CD4-positive, alpha-beta memory T cell (primary cell): ENCODE measurements around the gene AMER3. TPM values are rescaled to one million over a fixed set of nuclear protein-coding genes. Genes with fewer than 3 reads are reported as not detected.

Source experiments
- CTCF ChIA-PET: fragments of 350-600 bp; sonication (Branson Sonifier 250); formaldehyde crosslinking; loops from one replicate; lab custom pipeline; 2021; ENCODE audit warnings: inconsistent platforms; ENCODE audit not compliant: partially characterized antibody; lab: Charles Lee
- POLR2A ChIA-PET: fragments of 350-600 bp; sonication (Branson Sonifier 250); formaldehyde crosslinking; loops from one replicate; lab custom pipeline; 2021; ENCODE audit not compliant: partially characterized antibody; lab: Charles Lee
- DNase-seq, 5 donors: peaks; one replicate each; pipeline versions ENCODE4 v3.0.0 to v3.0.0-alpha.2; 2020 to 2022; ENCODE audit warnings: mixed read lengths in 1 of 5
- H3K27ac ChIP-seq: one replicate; pipeline ENCODE4 v1.7.0; 2013; ENCODE audit warnings: low read depth, low read length
- H3K27me3 ChIP-seq: 2 replicates; pipeline ENCODE4 v1.7.0; 2013; ENCODE audit warnings: mild to moderate bottlenecking, low read length, moderate library complexity; ENCODE audit not compliant: insufficient read depth
- H3K36me3 ChIP-seq: 2 replicates; pipeline ENCODE4 v1.7.0; 2013; ENCODE audit warnings: mild to moderate bottlenecking, low read length, moderate library complexity; ENCODE audit not compliant: insufficient read depth
- H3K4me1 ChIP-seq: 2 replicates; pipeline ENCODE4 v1.7.0; 2013; ENCODE audit warnings: mild to moderate bottlenecking, low read length, moderate library complexity; ENCODE audit not compliant: insufficient read depth
- H3K4me3 ChIP-seq, 2 donors: one replicate each; pipeline ENCODE4 v1.7.0; 2013; ENCODE audit warnings: low read length in 2 of 2, mild to moderate bottlenecking in 1 of 2
- H3K9me3 ChIP-seq, 2 donors: one replicate each; pipeline ENCODE4 v1.7.0; 2013; ENCODE audit warnings: low read length in 2 of 2, control low read depth in 1 of 2; ENCODE audit not compliant: control insufficient read depth in 1 of 2
- H3K27ac Mint-ChIP-seq, 7 donors: one replicate each; pipeline ENCODE4 v1.8.0; 2020 to 2021; ENCODE audit warnings: mixed read lengths in 7 of 7, mild to moderate bottlenecking in 6 of 7, inconsistent platforms in 3 of 7, moderate library complexity in 3 of 7
- H3K27me3 Mint-ChIP-seq, 2 donors: one replicate each; pipeline ENCODE4 v1.8.0; 2020 to 2021; ENCODE audit warnings: mixed read lengths in 2 of 2
- H3K36me3 Mint-ChIP-seq, 2 donors: one replicate each; pipeline ENCODE4 v1.8.0; 2020 to 2021; ENCODE audit warnings: mixed read lengths in 2 of 2, inconsistent platforms in 1 of 2, mild to moderate bottlenecking in 1 of 2
- H3K4me1 Mint-ChIP-seq, 4 donors: one replicate each; pipeline ENCODE4 v1.8.0; 2020 to 2021; ENCODE audit warnings: mixed read lengths in 4 of 4, mild to moderate bottlenecking in 1 of 4
- H3K4me3 Mint-ChIP-seq, 8 donors: one replicate each; pipeline ENCODE4 v1.8.0; 2020 to 2021; ENCODE audit warnings: mixed read lengths in 8 of 8, mild to moderate bottlenecking in 7 of 8, moderate library complexity in 6 of 8, inconsistent platforms in 3 of 8
- H3K9me3 Mint-ChIP-seq, 8 donors: one replicate each; pipeline ENCODE4 v1.8.0; 2020 to 2021; ENCODE audit warnings: mixed read lengths in 8 of 8, mild to moderate bottlenecking in 5 of 8, inconsistent platforms in 3 of 8, moderate library complexity in 1 of 8
- intact Hi-C: fragments of 100-400 bp; cut with micrococcal nuclease; formaldehyde crosslinking; loops from one replicate; pipeline ENCODE4 v1.15.1; 2023
- polyA plus RNA-seq, 2 donors: library from polyadenylated mRNA; unstranded; fragments of 300-500 nt; fragmentation: Illumina TruSeq; gene quantifications; one replicate each; pipeline ENCODE4 v1.2.3, GENCODE V29; 2021
- total RNA-seq, 2 experiments: library from RNA; stranded (reverse); gene quantifications; one replicate each; pipeline ENCODE4 v1.2.3, GENCODE V29; 2021

Gene AMER3
- total and polyA plus RNA-seq, 4 experiments from 2014 or later = not detected

GRCh38 chr2:130766711-130767407, 11.5 kb downstream of the AMER3 start:
- Mint-ChIP-seq H3K27me3 (peaks cover 12 to 21% of the 10 kb centered on the region in 2 donors), H3K4me3 (no peak overlapping the region), H3K9me3 (no peaks in the 10 kb centered on the region), H3K27ac (no peak overlapping the region), H3K36me3 (no peaks in the 10 kb centered on the region), H3K4me1 (no peaks in the 10 kb centered on the region)
- H3K4me1 ChIP-seq = no peaks in the 10 kb centered on the region
- DNase-seq = no peak
- POLR2A ChIA-PET = no interaction called here
- CTCF ChIA-PET = no interaction called here
- H3K9me3 ChIP-seq = no peaks in the 10 kb centered on the region
- intact Hi-C loops = no loop called here
- H3K36me3 ChIP-seq = no peaks in the 10 kb centered on the region
- H3K4me3 ChIP-seq = no peak overlapping the region
- no peak overlapping the region for H3K27ac ChIP-seq
- H3K27me3 ChIP-seq = no peaks in the 10 kb centered on the region

- H3K4me1 ChIP-seq = no peaks in the 10 kb centered on the region
These were observed 12.1 kb downstream of the AMER3 start for GRCh38 chr2:130767408-130767775.

GRCh38 chr2:130768191-130768855, 13.0 kb downstream of the AMER3 start:
- H3K36me3 ChIP-seq = no peaks in the 10 kb centered on the region
- Mint-ChIP-seq H3K4me3 (no peak overlapping the region), H3K4me1 (no peaks in the 10 kb centered on the region), H3K27ac (no peak overlapping the region), H3K9me3 (peaks cover 0 to 2% (median 0%) of the 10 kb centered on the region in 8 donors), H3K27me3 (peaks cover 12 to 28% of the 10 kb centered on the region in 2 donors), H3K36me3 (no peaks in the 10 kb centered on the region)
- no peak for DNase-seq
- intact Hi-C loops = no loop called here
- no peaks in the 10 kb centered on the region for H3K4me1 ChIP-seq
- H3K4me3 ChIP-seq = no peak overlapping the region
- POLR2A ChIA-PET = no interaction called here
- H3K27ac ChIP-seq = no peak overlapping the region
- CTCF ChIA-PET = no interaction called here
- no peaks in the 10 kb centered on the region for H3K9me3 ChIP-seq
- no peaks in the 10 kb centered on the region for H3K27me3 ChIP-seq

More at GRCh38 chr2:130767408-130767775, 12.1 kb downstream of the AMER3 start:
- Histone ChIP-seq H3K4me3 (no peak overlapping the region), H3K27me3 (no peaks in the 10 kb centered on the region), H3K27ac (no peak overlapping the region), H3K36me3 (no peaks in the 10 kb centered on the region), H3K9me3 (no peaks in the 10 kb centered on the region)
- POLR2A ChIA-PET = no interaction called here
- H3K27ac Mint-ChIP-seq = no peak overlapping the region
- no peak overlapping the region for H3K4me3 Mint-ChIP-seq
- no peak for DNase-seq
- intact Hi-C loops = no loop called here
- no peaks in the 10 kb centered on the region for H3K36me3 Mint-ChIP-seq
- CTCF ChIA-PET = no interaction called here
- H3K27me3 Mint-ChIP-seq = peaks cover 12 to 23% of the 10 kb centered on the region in 2 donors
- no peaks in the 10 kb centered on the region for H3K9me3 Mint-ChIP-seq
- H3K4me1 Mint-ChIP-seq = no peaks in the 10 kb centered on the region

GRCh38 chr2:130769343-130769907, 14.1 kb downstream of the AMER3 start:
- Histone ChIP-seq H3K9me3 (no peaks in the 10 kb centered on the region), H3K4me1 (no peaks in the 10 kb centered on the region), H3K27me3 (no peaks in the 10 kb centered on the region), H3K36me3 (no peaks in the 10 kb centered on the region), H3K27ac (no peak overlapping the region), H3K4me3 (no peak overlapping the region)
- peaks cover 0 to 2% (median 0%) of the 10 kb centered on the region in 8 donors for H3K9me3 Mint-ChIP-seq
- H3K36me3 Mint-ChIP-seq = no peaks in the 10 kb centered on the region
- no peaks in the 10 kb centered on the region for H3K4me1 Mint-ChIP-seq
- POLR2A ChIA-PET = no interaction called here
- intact Hi-C loops = no loop called here
- H3K27ac Mint-ChIP-seq = no peak overlapping the region
- H3K4me3 Mint-ChIP-seq = no peak overlapping the region
- peaks cover 16 to 28% of the 10 kb centered on the region in 2 donors for H3K27me3 Mint-ChIP-seq
- CTCF ChIA-PET = no interaction called here
- no peak for DNase-seq

GRCh38 chr2:130776550-130776949, 21.2 kb downstream of the AMER3 start:
- H3K36me3 ChIP-seq = no peaks in the 10 kb centered on the region
- no peak overlapping the region for H3K4me3 Mint-ChIP-seq

GRCh38 chr2:130778781-130779180, 23.4 kb downstream of the AMER3 start:
- POLR2A ChIA-PET = no interaction called here
- no peak for DNase-seq
- Histone ChIP-seq H3K4me3 (no peak overlapping the region), H3K27me3 (no peaks in the 10 kb centered on the region), H3K36me3 (no peaks in the 10 kb centered on the region), H3K9me3 (no peaks in the 10 kb centered on the region), H3K4me1 (no peaks in the 10 kb centered on the region), H3K27ac (no peak overlapping the region)
- H3K9me3 Mint-ChIP-seq = peaks cover 0 to 7% (median 0%) of the 10 kb centered on the region in 8 donors
- H3K36me3 Mint-ChIP-seq = no peaks in the 10 kb centered on the region
- intact Hi-C loops = no loop called here
- no peak overlapping the region for H3K4me3 Mint-ChIP-seq
- H3K4me1 Mint-ChIP-seq = no peaks in the 10 kb centered on the region
- CTCF ChIA-PET = no interaction called here
- H3K27ac Mint-ChIP-seq = no peak overlapping the region
- H3K27me3 Mint-ChIP-seq = peaks cover 13 to 15% of the 10 kb centered on the region in 2 donors

More at GRCh38 chr2:130776550-130776949, 21.2 kb downstream of the AMER3 start:
- Mint-ChIP-seq H3K27ac (no peak overlapping the region), H3K27me3 (peaks cover 13 to 20% of the 10 kb centered on the region in 2 donors), H3K36me3 (no peaks in the 10 kb centered on the region), H3K4me1 (no peaks in the 10 kb centered on the region), H3K9me3 (peaks cover 0 to 2% (median 0%) of the 10 kb centered on the region in 8 donors)
- no peaks in the 10 kb centered on the region for H3K27me3 ChIP-seq
- ChIA-PET CTCF (no interaction called here), POLR2A (no interaction called here)
- H3K4me1 ChIP-seq = no peaks in the 10 kb centered on the region
- no peak overlapping the region for H3K27ac ChIP-seq
- no peaks in the 10 kb centered on the region for H3K9me3 ChIP-seq
- H3K4me3 ChIP-seq = no peak overlapping the region
- intact Hi-C loops = no loop called here
- no peak for DNase-seq

- H3K27ac ChIP-seq = no peak overlapping the region
- H3K4me1 Mint-ChIP-seq = no peaks in the 10 kb centered on the region
- no peaks in the 10 kb centered on the region for H3K36me3 Mint-ChIP-seq
- peaks cover 3 to 8% of the 10 kb centered on the region in 2 donors for H3K27me3 Mint-ChIP-seq
- no peaks in the 10 kb centered on the region for H3K36me3 ChIP-seq
- H3K9me3 Mint-ChIP-seq = peaks cover 0 to 7% (median 0%) of the 10 kb centered on the region in 8 donors
- no peaks in the 10 kb centered on the region for H3K4me1 ChIP-seq
- no peaks in the 10 kb centered on the region for H3K9me3 ChIP-seq
- ChIA-PET CTCF (interaction anchor here (1.2 kb wide), 1 partner anchor 12 kb away, joined by 3 read pairs; no protein-coding TSS in a partner anchor), POLR2A (no interaction called here)
- no peaks in the 10 kb centered on the region for H3K27me3 ChIP-seq
- H3K27ac Mint-ChIP-seq = no peak overlapping the region
- intact Hi-C loops = no loop called here
- no peak for DNase-seq
- H3K4me3 ChIP-seq = no peak overlapping the region
- no peak overlapping the region for H3K4me3 Mint-ChIP-seq
These were observed 30.2 kb downstream of the AMER3 start for GRCh38 chr2:130785466-130786055.
